GM12872 (cell line): ENCODE measurements around the gene MVK.

ENCODE experiments used
- CTCF ChIP-seq: IDR thresholded peaks from 3 replicates; pipeline ENCODE4 v1.5.1; 2011; ENCODE audit warnings: low read depth, mild to moderate bottlenecking, low read length, moderate library complexity; ENCODE audit not compliant: insufficient read depth

The MVK gene

GRCh38 chr12:109553906-109554500 is 19.6 kb upstream of the MVK start:
- TF ChIP-seq CTCF, result no peak

- TF ChIP-seq CTCF, result no peak
Measured at GRCh38 chr12:109554761-109555160, 18.8 kb upstream of the MVK start.

- no peak for TF ChIP-seq CTCF
Measured at GRCh38 chr12:109555431-109556315, 17.9 kb upstream of the MVK start.

DNA sequence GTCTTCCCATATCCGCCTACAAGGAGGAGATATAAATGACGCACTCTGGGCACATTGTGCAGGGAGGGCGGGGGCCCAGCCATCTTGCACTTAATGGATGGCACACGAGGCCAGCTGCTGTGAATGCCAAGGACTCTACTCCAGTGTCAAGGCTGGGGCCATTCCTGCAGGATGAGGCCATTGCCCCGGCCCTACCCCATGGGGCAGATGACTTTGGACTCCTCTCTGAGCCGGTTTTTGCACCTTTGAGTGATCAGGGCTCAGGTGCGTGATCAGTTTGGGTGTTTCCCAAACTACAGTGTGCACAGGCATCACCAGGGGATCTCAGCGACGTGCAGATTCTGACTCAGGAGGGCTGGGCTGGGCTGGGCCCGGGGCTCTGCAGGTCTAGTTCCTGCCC is 16.4 kb upstream of the MVK start:
- TF ChIP-seq CTCF, result no peak

DNA sequence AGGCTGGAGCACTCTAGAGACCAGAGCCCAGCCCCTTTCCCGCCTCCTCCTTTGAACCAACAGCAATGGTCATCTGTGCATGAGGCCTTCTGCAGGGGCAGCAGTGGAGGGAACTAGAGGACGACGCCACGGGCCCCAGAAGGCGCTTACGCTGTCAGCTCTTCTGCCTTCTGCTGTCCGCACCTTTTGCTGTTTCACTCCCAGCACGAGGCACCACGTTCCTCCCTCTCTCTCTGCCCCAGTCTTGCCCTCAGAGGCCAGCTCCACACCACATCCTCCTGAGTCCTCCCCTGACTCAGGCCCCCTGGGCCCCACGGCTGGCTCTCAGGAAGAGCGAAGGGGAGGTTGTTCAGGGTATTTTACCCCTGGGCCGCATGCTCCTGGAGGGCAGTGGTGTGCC is 15.8 kb upstream of the MVK start:
- TF ChIP-seq CTCF, result no peak

DNA sequence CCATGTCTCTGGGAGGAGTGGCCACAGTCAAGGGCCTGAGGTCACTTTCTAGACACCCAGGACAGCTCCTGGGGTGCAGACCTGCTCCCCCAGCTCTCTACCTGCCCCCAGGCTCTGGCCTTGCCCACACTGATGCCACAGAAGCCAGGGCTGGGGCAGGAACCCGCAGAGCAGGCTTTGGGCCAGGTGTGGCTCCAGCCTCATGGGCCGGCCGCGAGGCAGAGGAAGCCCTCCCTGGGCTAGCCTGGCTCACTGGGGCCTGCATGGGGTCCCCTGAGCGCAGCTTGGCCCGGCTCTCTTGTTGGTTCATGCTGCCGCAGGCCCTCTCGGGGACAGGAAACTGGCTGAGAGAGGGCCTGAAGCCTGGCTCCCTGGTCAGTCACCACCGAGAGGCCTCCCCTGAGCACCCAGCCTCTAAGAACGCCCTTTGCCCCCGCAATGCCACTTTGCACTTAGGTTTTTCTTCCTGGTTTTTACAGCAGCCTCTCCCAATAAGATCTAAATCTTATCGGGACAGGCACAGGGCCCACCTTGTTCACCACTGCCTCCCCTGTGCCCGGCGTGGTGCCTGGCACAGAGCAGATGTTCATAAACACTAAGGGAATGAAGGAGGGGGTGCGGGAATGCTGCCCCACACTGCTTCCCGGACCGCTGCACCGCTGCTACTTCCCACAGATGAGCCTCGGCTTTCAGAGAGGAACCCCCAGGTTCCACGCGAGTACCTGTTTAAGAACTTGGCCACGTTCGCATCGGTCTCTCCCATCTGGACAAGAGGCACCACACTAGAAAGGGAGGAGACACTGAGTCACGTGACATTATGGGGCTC is 15.0 kb upstream of the MVK start:
- TF ChIP-seq CTCF, result no peak

- TF ChIP-seq CTCF, result no peak
Measured at GRCh38 chr12:109559200-109559505, 14.4 kb upstream of the MVK start.
